BE2C (cell line): ENCODE data around the gene BBOF1.

ENCODE experiments used
- DNase-seq: peaks from one replicate; pipeline ENCODE4 v3.0.0-alpha.2; 2020
- H3K27me3 ChIP-seq: fragments of 250-450 bp; sonication (Bioruptor Pico); 2 replicates; pipeline ENCODE4 v1.5.1; 2020; ENCODE audit warnings: mild to moderate bottlenecking
- H3K36me3 ChIP-seq: fragments of 250-450 bp; sonication (Bioruptor Pico); 2 replicates; pipeline ENCODE4 v1.5.1; 2020; ENCODE audit warnings: mild to moderate bottlenecking
- H3K4me1 ChIP-seq: fragments of 250-450 bp; sonication (Bioruptor Pico); 2 replicates; pipeline ENCODE4 v1.5.1; 2020
- H3K4me3 ChIP-seq: 2 replicates; pipeline ENCODE4 v1.5.1; 2011; ENCODE audit warnings: low read depth, low read length
- H3K9me3 ChIP-seq: fragments of 250-450 bp; sonication (Bioruptor Pico); 2 replicates; pipeline ENCODE4 v1.5.1; 2020
- CTCF ChIP-seq: IDR thresholded peaks from 2 replicates; pipeline ENCODE4 v1.5.1; 2012; ENCODE audit warnings: mild to moderate bottlenecking, low read depth, low read length

BBOF1 gene

GRCh38 chr14:74083161-74083560 lies 64.0 kb downstream of the BBOF1 start:
- no peak for TF ChIP-seq CTCF
- H3K36me3 ChIP-seq = no peaks in the 10 kb centered on the region
- no peaks in the 10 kb centered on the region for H3K9me3 ChIP-seq
- no peak for DNase-seq
- no peaks in the 10 kb centered on the region for H3K27me3 ChIP-seq
- no peaks in the 10 kb centered on the region for H3K4me1 ChIP-seq
- H3K4me3 ChIP-seq = no peak overlapping the region

GRCh38 chr14:74083784-74084276 lies 64.7 kb downstream of the BBOF1 start:
- Histone ChIP-seq H3K4me1 (no peaks in the 10 kb centered on the region), H3K4me3 (peak overlapping the region; percentile 80), H3K36me3 (no peaks in the 10 kb centered on the region), H3K27me3 (no peaks in the 10 kb centered on the region), H3K9me3 (no peaks in the 10 kb centered on the region)
- no peak for DNase-seq
- no peak for TF ChIP-seq CTCF

GRCh38 chr14:74084277-74085046 lies 65.3 kb downstream of the BBOF1 start, which contains the start of the genes ALDH6A1 and LIN52:
ALDH6A1 (minus strand) TSS chr14:74084453; CDS start chr14:74084394, 59 bp downstream.
LIN52 (plus strand) TSS chr14:74084956; CDS start chr14:74084975, 19 bp downstream.
- Histone ChIP-seq H3K4me3 (peak within 1 kb of the TSS; percentile 80), H3K27me3 (no peaks in the 10 kb centered on the region), H3K4me1 (no peaks in the 10 kb centered on the region), H3K9me3 (no peaks in the 10 kb centered on the region), H3K36me3 (no peaks in the 10 kb centered on the region)
- TF ChIP-seq CTCF = peak; percentile 16; the same call in 1 of the 2 replicates
- DNase-seq = peak; percentile 100

- TF ChIP-seq CTCF = no peak
- no peak for DNase-seq
- no peaks in the 10 kb centered on the region for H3K36me3 ChIP-seq
Measured at GRCh38 chr14:74085047-74085637, 66.0 kb downstream of the BBOF1 start.

GRCh38 chr14:74085828-74086227 lies 66.7 kb downstream of the BBOF1 start:
- no peak for DNase-seq
- H3K4me3 ChIP-seq = peak overlapping the region; percentile 80

More at GRCh38 chr14:74085047-74085637, 66.0 kb downstream of the BBOF1 start:
- Histone ChIP-seq H3K9me3 (no peaks in the 10 kb centered on the region), H3K4me1 (no peaks in the 10 kb centered on the region), H3K4me3 (peak overlapping the region; percentile 80), H3K27me3 (no peaks in the 10 kb centered on the region)

More at GRCh38 chr14:74085828-74086227, 66.7 kb downstream of the BBOF1 start:
- no peaks in the 10 kb centered on the region for H3K27me3 ChIP-seq
- H3K9me3 ChIP-seq = no peaks in the 10 kb centered on the region
- TF ChIP-seq CTCF = no peak
- no peaks in the 10 kb centered on the region for H3K4me1 ChIP-seq
- H3K36me3 ChIP-seq = no peaks in the 10 kb centered on the region
